C1 segment of cervical spinal cord (tissue), 14 donors: Measurements from ENCODE around the gene HOXD12.

Experiments
- DNase-seq, 14 donors: peaks; one replicate each; lab custom pipeline; 2025; lab: John Stamatoyannopoulos, UW

The HOXD12 gene

GRCh38 chr2:176099728-176100546, at the start of gene HOXD12:
Gene HOXD12, plus strand, starts transcription at chr2:176099795. Its CDS starts 7 bp downstream, at chr2:176099802.
- DNase-seq = no peak

GRCh38 chr2:176056406-176056805, 43.2 kb upstream of the HOXD12 start:
- no peak for DNase-seq

GRCh38 chr2:176063958-176064357, 35.6 kb upstream of the HOXD12 start:
- DNase-seq = no peak

- no peak for DNase-seq
Measured at GRCh38 chr2:176066645-176067588, 32.7 kb upstream of the HOXD12 start.

GRCh38 chr2:176067589-176068418, 31.8 kb upstream of the HOXD12 start:
- DNase-seq = no peak

GRCh38 chr2:176068419-176068832, 31.2 kb upstream of the HOXD12 start:
- DNase-seq = no peak

- no peak for DNase-seq
Measured at GRCh38 chr2:176071330-176072291, 28.0 kb upstream of the HOXD12 start.

GRCh38 chr2:176072292-176072669, 27.3 kb upstream of the HOXD12 start:
- DNase-seq = no peak

GRCh38 chr2:176072951-176073904, 26.4 kb upstream of the HOXD12 start:
- no peak for DNase-seq

- DNase-seq = no peak
Measured at GRCh38 chr2:176074919-176075425, 24.6 kb upstream of the HOXD12 start.

- no peak for DNase-seq
Measured at GRCh38 chr2:176075481-176075880, 24.1 kb upstream of the HOXD12 start.

GRCh38 chr2:176076063-176076462, 23.5 kb upstream of the HOXD12 start:
- DNase-seq = no peak

GRCh38 chr2:176076796-176077195, 22.8 kb upstream of the HOXD12 start:
- DNase-seq = no peak

GRCh38 chr2:176078541-176079284, 20.9 kb upstream of the HOXD12 start:
- DNase-seq = no peak

- no peak for DNase-seq
Measured at GRCh38 chr2:176079285-176079830, 20.2 kb upstream of the HOXD12 start.

GRCh38 chr2:176079831-176080539, 19.6 kb upstream of the HOXD12 start:
- DNase-seq = no peak
